IMR-90 (cell line): Measurements from ENCODE around the gene TMEM33. TPM values are rescaled to one million over a fixed set of nuclear protein-coding genes. Genes with fewer than 3 reads are reported as not detected.

ENCODE experiments used
- RFX5 ChIP-seq: IDR thresholded peaks from 2 replicates; pipeline ENCODE4 v1.8.0; 2012; ENCODE audit warnings: low read depth, mild to moderate bottlenecking, low read length, moderate library complexity
- polyA plus RNA-seq, 3 experiments: library from polyadenylated mRNA; depleted of rRNA; stranded (reverse); fragments of >200 nt; gene quantifications; 2 replicates each; pipeline ENCODE4 v1.2.3, GENCODE V29; 2012; ENCODE audit warnings: low replicate concordance in 1 of 3
- total RNA-seq: library from RNA; depleted of rRNA; stranded (reverse); fragments of >200 nt; gene quantifications from 2 replicates; pipeline ENCODE4 v1.2.3, GENCODE V29; 2012
- TF ChIP-seq, protein P1 (sequence below): fragments of 150-350 bp; IDR thresholded peaks from 2 replicates; pipeline ENCODE4 v1.6.1; 2016; ENCODE audit warnings: low read depth, mild to moderate bottlenecking, low read length, moderate library complexity, borderline replicate concordance
- TF ChIP-seq, protein P2 (sequence below): fragments of 150-350 bp; IDR thresholded peaks from 2 replicates; pipeline ENCODE4 v1.6.1; 2017; ENCODE audit warnings: mild to moderate bottlenecking, antibody characterized with exemption, low read length, low read depth

The TMEM33 gene
- total and polyA plus RNA-seq, 2 of the 4 experiments (the other 2 are of a cell fraction) = 23.6 to 45.5 TPM

DNA sequence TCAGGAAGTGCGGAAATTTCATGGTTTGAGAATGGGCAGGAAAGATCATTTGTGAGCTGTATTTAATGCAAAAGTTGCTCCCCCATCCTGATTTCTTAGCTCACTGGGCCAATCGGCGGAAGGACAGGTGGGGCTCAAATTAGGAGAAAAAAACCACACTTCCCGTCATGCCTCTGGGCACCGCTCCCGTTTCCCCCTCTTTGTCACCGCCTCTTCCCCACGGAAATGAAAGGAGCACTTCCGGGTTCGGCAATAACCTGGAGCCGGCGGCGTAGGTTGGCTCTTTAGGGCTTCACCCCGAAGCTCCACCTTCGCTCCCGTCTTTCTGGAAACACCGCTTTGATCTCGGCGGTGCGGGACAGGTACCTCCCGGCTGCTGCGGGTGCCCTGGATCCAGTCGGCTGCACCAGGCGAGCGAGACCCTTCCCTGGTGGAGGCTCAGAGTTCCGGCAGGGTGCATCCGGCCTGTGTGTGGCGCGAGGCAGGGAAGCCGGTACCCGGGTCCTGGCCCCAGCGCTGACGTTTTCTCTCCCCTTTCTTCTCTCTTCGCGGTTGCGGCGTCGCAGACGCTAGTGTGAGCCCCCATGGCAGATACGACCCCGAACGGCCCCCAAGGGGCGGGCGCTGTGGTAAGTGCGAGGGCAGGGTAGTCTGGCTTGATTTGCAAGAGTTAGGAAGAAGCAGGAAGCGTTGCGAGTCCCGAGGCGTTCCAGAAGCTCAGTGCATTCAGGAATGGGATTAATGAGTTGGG, at the start of gene TMEM33 (continued):
- TF ChIP-seq, protein P1, sequence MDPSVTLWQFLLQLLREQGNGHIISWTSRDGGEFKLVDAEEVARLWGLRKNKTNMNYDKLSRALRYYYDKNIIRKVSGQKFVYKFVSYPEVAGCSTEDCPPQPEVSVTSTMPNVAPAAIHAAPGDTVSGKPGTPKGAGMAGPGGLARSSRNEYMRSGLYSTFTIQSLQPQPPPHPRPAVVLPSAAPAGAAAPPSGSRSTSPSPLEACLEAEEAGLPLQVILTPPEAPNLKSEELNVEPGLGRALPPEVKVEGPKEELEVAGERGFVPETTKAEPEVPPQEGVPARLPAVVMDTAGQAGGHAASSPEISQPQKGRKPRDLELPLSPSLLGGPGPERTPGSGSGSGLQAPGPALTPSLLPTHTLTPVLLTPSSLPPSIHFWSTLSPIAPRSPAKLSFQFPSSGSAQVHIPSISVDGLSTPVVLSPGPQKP = no peak
- TF ChIP-seq RFX5 = no peak
- TF ChIP-seq, protein P2, sequence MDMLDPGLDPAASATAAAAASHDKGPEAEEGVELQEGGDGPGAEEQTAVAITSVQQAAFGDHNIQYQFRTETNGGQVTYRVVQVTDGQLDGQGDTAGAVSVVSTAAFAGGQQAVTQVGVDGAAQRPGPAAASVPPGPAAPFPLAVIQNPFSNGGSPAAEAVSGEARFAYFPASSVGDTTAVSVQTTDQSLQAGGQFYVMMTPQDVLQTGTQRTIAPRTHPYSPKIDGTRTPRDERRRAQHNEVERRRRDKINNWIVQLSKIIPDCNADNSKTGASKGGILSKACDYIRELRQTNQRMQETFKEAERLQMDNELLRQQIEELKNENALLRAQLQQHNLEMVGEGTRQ = no peak
